Activated CD4-positive, alpha-beta T cell treated with anti-CD3 and anti-CD28 coated beads, Interleukin-10, Interleukin-2, amounts not matched to agents 100 ng/mL and 50 ng/mL, durations not matched to agents 16 hours and 8 hours (primary cell): ENCODE measurements around the gene ATP5PO.
A peak's percentile ranks its signal among the peaks of the same experiment; 100 is the strongest.
"Not testable (repeated sequence)": the region's sequence is repeated elsewhere in the genome, so short reads cannot be mapped to it uniquely, and the experiment has no call there.

Experiments
- DNase-seq: peaks from one replicate; pipeline ENCODE4 v3.0.0-alpha.2; 2020

ATP5PO gene

GRCh38 chr21:33940164-33940880 is 24.7 kb upstream of the ATP5PO start:
- DNase-seq = peak; percentile 45

DNA sequence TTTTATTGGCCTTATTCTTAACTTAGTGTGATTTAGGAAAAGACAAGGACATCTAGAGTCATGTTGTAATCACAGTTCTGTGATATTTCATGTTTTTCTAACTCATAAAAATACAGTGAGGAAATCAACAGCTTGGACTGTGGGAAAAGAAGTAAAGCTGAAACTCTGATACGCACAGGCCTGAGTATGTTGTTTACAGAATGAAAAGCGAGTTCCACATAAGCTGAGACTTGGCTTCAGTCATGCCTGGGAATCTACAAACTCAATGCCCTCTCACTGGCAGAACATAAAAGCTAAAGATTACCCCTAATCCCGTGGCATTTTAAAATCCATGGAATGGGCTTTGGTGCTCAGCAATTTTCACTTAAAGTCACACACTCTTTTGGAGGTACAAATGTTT is 23.6 kb upstream of the ATP5PO start:
- no peak for DNase-seq

DNA sequence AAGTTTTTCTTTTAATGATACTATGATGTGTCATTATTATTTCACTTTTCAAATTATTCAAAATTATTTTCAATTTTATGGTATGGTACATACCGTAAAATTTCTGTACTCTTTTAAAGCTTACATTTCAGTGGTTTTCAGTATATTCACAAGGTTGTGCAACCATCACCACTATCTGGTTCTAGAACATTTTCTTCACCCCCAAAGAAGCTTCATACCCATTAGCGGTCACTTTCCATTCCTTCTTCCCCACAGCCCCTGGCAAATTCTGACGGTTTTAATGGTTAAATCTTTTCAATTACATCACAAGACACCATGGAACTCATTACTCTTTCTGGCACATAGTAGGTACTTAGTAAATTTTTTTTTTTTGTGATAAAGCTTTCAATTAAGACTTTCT is 22.8 kb upstream of the ATP5PO start:
- DNase-seq = no peak

DNA sequence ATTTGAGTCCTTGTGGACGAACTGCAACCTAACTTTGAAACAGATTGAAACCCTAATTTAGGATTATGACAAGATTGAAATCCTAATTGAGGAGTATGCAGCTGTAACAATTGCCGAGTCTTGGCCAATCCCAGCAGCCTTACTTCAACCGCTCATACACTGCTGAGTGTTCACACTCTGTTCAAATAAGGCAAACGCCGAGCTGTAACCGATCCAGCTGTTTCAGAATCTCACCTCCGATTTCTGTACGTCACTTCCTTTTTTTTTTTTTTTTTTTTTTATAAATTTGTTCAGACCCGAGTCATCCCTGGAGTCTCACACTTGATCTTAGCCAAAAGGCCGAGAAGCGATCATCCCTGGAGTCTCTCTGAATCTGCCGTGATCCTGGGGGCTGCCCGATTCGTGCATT is 22.3 kb upstream of the ATP5PO start:
- peak; percentile 78 for DNase-seq

DNA sequence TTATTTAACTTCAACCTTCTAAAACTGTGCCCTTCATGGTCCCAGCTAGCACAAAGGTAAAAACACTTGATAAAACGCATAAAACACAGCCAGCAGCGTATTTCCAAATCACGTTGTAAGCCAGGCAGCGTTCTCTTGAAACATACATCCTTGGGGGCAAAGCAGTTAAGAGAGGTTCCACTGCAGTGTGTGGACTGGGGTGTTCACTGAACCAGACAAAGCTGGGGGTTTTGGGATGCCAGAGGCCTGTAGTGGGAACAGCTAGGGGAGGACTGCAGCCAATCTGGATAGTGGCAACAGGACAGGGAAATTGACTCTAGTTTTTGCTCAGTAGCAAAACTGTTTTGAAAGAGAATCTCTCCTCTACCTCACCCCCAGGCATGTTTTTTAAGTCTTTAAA is 21.5 kb upstream of the ATP5PO start:
- DNase-seq = no peak

DNA sequence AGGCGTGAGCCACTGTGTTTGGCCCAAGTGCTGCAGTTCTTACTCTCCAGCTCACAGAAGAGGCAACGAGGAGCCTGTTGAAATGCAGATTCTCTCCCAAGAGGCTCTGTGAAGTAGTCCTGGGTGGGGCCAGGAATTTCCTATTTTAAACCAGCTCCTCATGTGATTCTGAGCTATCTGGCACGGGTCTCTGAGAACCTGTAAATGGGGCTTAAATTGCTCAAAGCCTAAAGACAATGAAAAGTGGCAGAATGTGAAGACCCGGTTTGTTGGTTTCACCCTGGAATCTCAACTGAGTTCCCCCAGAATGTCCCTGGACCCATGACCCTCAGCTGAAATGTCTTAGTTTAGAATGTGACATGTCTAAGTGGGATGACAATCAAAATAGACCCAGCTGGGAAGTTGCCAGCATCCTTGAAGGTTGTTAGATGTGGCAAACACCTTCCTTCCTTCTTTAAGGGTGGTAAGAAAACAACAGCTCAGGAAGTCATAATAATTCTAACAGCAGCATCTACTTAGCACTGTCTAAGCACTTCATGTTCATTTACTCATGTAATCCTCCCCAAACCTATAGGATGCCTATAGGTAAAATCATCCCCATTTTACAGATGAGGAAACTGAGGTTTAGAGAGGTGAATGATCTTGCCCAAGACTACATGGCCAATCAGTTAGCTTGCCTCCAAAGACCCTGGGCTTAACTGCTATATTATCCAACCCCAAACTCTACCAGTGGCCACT is 20.9 kb upstream of the ATP5PO start:
- DNase-seq = peak; percentile 48

DNA sequence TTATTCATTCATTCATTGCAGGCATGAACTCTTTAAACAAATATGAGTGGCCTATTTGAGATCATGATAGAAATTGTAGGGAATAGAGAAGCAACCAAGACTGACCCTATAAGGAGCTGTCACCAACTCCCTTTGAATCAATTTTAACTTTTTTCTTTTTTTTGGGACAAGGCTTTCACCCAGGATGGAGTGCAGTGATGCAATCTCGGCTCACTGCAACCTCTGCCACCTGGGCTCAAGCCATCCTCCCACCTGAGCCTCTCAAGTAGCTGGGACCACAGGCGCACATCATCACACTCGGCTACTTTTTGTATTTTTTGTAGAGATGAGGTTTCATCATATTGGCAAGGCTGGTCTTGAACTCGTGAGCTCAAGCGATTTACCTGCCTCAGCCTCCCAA is 17.1 kb upstream of the ATP5PO start:
- DNase-seq = no peak

DNA sequence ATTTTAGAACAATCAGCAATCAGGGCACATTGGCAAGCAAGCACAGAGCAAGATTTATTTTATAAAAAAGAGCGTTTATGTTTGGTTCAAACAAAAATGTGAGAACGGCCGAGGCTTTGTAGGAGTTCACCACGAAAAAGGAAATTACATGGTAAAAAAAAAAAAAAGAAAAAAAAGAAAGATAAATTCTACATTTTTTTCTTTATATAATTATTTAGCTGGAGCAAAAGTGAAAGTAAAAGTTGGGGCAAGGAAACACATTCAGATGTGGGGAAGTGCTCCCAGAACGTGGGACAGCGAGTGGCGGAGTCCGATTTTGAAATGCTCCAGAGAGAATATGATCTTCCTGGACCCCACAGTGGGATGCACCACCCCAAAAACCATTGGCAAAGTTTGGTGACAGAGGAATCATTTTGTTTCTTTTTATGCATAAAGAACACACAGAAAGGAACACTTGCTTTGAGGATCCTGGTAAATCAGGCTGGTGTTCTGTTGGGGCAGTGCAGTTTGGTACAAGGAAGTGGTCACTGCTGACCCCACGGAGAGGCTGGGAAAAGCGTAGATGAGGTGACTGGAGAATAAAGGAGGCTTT is 16.3 kb upstream of the ATP5PO start:
- DNase-seq = peak; percentile 38

- DNase-seq = peak; percentile 74
Observed at GRCh38 chr21:33931052-33931798, 15.6 kb upstream of the ATP5PO start.

DNA sequence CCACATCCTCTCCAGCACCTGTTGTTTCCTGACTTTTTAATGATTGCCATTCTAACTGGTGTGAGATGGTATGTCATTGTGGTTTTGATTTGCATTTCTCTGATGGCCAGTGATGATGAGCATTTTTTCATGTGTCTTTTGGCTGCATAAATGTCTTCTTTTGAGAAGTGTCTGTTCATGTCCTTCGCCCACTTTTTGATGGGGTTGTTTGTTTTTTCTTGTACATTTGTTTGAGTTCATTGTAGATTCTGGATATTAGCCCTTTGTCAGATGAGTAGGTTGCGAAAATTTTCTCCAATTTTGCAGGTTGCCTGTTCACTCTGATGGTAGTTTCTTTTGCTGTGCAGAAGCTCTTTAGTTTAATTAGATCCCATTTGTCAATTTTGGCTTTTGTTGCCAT is 10.6 kb upstream of the ATP5PO start:
- not testable (repeated sequence) for DNase-seq

GRCh38 chr21:33924766-33925100 is 9.1 kb upstream of the ATP5PO start:
- no peak for DNase-seq

DNA sequence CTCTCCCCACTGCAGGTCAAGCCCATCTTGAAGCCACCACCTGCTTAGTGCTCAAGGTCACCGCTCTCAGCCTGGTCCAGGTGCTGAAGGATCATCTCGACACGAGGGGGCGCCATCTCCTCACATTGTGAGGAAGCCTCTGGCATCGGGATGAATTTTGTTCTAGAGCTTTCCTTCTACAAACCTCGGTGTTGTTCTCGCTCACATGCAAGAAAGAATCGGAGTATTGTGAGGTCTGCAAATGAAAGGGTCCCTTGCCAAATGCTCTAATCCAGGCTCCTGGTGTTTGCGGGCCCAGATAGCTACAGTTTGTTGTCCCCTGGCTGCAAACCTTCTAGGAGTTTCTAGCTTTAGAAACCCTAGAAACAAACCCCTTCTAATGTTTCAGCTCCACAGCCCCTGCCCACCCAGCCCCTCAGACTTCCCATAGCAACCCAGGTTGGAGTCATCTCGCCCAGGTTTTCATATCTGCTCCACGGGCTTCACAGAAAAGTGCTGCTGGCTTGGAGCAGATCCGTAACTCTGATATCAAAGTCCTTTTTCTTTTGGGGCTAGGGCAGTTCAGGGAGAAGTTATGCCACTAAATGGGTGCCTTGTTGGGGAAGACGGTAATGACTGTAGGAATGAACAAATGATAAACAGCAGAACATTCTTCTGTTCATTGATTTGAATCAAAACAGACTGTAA is 8.6 kb upstream of the ATP5PO start:
- peak; percentile 88 for DNase-seq

DNA sequence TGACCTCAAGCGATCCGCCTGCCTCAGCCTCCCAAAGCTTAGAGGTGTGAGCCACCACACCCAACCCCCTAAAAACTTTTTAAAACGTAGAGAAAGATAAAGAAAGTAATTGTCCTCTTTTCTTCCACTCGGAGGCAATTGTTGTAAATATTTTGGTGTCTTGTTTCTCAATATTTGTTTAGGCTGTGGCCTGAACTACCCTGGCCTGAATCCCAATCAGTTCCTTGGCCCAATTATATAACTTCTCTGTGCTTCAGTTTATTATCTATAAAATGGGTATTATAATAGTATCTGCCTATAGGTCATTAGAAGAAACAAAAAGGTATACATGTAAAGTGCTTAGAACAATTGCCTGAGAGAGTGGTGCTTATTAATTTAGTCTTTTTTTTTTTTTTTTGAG is 1.8 kb upstream of the ATP5PO start:
- no peak for DNase-seq

- no peak for DNase-seq
Observed at GRCh38 chr21:33916200-33916567, 580 bp upstream of the ATP5PO start.

GRCh38 chr21:33914188-33914587 is 1.4 kb downstream of the ATP5PO start:
- peak; percentile 47 for DNase-seq

- DNase-seq = no peak
Observed at GRCh38 chr21:33909756-33910155, 5.8 kb downstream of the ATP5PO start.

DNA sequence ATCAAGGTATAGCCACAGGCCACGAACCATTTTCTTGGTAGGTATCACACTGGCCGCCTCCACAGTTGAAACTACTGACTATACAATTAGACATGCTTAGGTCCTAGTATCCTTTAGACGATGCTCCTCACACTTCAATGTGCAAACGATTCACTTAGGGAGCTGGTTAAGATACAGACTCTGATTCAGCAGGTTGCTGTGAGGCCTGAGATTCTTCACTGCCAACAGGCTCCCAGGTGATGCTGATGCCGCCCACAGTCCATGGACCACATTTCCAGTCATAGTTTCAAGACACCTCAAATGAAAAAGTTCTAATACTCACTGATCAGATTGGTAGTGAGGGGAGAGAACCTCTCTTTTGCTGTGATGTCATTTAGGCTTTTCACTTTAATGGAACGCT is 6.8 kb downstream of the ATP5PO start:
- DNase-seq = no peak

DNA sequence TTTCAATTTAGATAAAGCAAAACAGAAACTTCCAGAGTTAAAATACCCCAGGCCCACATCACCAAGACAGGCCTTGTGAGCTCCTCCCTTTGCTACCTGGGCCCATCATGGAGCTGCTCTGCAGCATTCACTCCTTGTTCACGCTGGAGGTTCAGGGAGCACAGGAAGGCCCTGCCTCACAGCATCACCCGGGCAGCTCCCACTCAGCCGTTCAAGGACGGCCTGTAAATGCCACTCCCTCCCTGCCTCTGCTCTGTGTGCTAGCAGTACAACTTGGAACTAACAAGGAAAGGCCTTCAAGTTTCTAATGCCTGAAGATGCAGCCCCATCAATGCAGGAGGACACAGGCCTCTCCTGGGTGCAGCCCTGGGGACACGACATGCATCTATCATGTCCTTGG is 11.6 kb downstream of the ATP5PO start:
- no peak for DNase-seq

GRCh38 chr21:33902349-33902748 is 13.3 kb downstream of the ATP5PO start:
- no peak for DNase-seq

DNA sequence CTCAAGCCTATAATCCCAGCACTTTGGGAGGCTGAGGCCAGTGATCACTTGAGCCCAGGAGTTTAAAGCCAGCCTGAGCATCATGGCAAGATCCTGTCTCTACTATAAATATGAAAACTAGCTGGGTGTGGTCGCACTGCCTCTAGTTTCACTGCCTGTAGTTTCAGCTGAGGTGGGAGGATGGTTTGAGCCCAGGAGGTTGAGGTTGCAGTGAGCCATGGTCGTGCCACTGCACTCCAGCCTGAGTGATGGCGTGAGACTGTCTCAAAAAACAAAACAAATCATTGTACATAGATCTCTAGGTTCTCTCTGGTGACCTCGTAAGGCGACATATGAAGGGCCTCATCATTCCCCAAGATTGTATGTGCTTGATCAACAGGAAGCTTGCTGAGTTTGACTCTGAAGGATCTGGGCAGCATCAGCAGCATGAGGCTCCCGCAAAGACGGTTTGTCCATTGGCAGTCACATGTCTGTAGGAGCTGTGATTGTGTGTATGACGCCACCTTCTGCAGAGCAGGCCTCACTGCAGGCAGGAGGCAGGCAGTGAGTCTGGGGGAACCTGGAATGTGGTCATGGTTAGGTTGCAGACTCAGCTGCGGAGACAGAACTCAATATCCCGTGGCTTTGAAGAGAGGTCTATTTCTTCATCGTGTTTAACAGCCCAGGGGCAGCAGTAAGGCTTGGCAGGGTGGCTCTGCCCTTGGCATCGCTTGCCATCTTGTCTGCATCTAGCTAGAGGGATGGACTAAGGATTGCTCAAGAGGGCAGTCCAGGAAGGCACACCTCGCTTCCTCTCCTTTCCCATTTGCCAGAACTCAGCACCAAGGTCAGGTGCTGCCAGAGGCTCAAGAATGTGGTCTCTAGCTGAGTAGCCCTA is 14.0 kb downstream of the ATP5PO start:
- DNase-seq = peak; percentile 21

- no peak for DNase-seq
Observed at GRCh38 chr21:33899199-33899598, 16.4 kb downstream of the ATP5PO start.

GRCh38 chr21:33898586-33898985 is 17.0 kb downstream of the ATP5PO start:
- no peak for DNase-seq
